Measurements from ENCODE around the gene STAM. TPM values are rescaled to one million over a fixed set of nuclear protein-coding genes. Genes with fewer than 3 reads are reported as not detected.

Gene STAM
- total and polyA plus RNA-seq, 2 donors (not counting 3 experiments of a cell fraction or from before 2014, with no cell fraction given): 17.7 to 20.0 TPM

DNA sequence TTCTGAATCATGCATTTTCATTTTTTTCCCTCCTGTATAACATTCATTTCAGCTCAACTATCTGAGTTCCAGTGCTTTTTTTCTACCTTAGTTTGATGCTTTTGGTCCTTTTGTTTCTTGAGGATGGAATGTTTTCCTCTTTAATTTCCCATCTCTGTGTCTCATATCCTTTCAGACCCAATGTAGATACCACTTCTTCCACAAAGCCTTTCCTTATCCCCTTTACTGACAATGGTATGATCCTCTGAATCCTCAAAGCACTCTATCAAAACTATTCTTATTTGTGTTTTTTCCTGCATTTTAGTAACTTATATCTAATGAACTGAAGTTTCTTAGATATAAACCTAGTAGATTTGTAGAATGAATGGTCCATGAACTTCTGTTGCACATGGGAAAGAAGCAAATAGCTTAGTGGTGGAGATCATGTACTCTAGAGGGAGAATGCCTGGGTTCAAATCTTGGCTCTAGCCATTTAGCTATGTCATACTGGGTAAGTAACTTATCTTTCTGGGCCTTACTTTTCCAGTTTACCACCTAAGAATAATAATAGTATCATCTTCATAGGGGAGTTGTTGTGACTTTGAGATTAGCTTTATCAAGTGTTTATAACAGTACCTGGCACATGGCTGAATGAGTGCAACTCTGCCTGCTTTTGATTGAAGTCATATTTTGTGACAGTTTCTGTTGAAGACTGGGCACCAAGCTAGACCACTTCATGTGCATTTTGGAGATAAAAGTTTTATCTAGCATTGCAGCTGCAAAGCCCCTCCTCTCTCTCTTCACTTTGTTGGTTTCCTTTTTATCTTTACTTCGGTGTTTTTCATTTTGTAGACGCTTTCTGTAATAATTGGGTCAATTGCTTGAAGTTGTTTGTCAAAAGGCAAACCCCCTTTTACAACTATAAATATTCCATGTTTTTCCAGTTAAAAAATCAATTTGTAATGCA, 18.5 kb downstream of the STAM start:
- TF ChIP-seq GATA2 (IDR thresholded peaks at IDR 0.05; ENCODE audit: insufficient read depth, insufficient read length, low read depth, low read length) (no peak), POLR2AphosphoS5 (IDR thresholded peaks at IDR 0.05; ENCODE audit: insufficient read depth, low read depth, low read length) (no peak), POLR2A (IDR thresholded peaks at IDR 0.05; ENCODE audit: low read depth, low read length) (no peak), EZH2 (IDR thresholded peaks at IDR 0.05; ENCODE audit: borderline replicate concordance, low read depth, low read length, severe bottlenecking) (no peak), FOS (IDR thresholded peaks at IDR 0.05; ENCODE audit: borderline replicate concordance, insufficient read depth, low read length) (no peak), MYC (IDR thresholded peaks at IDR 0.05; ENCODE audit: low read depth, low read length) (no peak), JUN (IDR thresholded peaks at IDR 0.05; ENCODE audit: borderline replicate concordance, insufficient read depth, insufficient read length, low read depth) (no peak)
- TF ChIP-seq, protein P1, sequence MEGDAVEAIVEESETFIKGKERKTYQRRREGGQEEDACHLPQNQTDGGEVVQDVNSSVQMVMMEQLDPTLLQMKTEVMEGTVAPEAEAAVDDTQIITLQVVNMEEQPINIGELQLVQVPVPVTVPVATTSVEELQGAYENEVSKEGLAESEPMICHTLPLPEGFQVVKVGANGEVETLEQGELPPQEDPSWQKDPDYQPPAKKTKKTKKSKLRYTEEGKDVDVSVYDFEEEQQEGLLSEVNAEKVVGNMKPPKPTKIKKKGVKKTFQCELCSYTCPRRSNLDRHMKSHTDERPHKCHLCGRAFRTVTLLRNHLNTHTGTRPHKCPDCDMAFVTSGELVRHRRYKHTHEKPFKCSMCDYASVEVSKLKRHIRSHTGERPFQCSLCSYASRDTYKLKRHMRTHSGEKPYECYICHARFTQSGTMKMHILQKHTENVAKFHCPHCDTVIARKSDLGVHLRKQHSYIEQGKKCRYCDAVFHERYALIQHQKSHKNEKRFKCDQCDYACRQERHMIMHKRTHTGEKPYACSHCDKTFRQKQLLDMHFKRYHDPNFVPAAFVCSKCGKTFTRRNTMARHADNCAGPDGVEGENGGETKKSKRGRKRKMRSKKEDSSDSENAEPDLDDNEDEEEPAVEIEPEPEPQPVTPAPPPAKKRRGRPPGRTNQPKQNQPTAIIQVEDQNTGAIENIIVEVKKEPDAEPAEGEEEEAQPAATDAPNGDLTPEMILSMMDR (IDR thresholded peaks at IDR 0.05; ENCODE audit: extremely low read depth in 1 of 2, insufficient read depth in 1 of 2, low read depth in 1 of 2, low read length in 2 of 2): no peak
- TF ChIP-seq, protein P2, sequence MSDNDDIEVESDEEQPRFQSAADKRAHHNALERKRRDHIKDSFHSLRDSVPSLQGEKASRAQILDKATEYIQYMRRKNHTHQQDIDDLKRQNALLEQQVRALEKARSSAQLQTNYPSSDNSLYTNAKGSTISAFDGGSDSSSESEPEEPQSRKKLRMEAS (IDR thresholded peaks at IDR 0.05; ENCODE audit: insufficient read depth, insufficient read length): no peak
- dilution Hi-C loops (cut with MboI; ENCODE audit: extremely low pct_ligation_motif_present, low sequenced_read_pairs): no loop called here
- H3K4me3 ChIP-seq (replicated peaks in 1 of 3; ENCODE audit: insufficient read depth in 1 of 3, low read depth in 1 of 3, low read length in 3 of 3): no peak overlapping the region
- no peak overlapping the region for H3K27ac ChIP-seq (ENCODE audit: insufficient read depth, low read depth, low read length)
- intact Hi-C loops (cut with micrococcal nuclease): no loop called here
- no peak overlapping the region for H2AFZ ChIP-seq (ENCODE audit: low read depth, low read length)
- H4K20me1 ChIP-seq (replicated peaks; ENCODE audit: control insufficient read depth, extremely low read depth, insufficient read depth, low read length): peaks cover 3% of the 10 kb centered on the region
- H3K9me3 ChIP-seq (replicated peaks; ENCODE audit: control insufficient read depth, insufficient read depth, low read length): no peaks in the 10 kb centered on the region
- DNase-seq (ENCODE audit: low read depth, low spot score) (no peak), FAIRE-seq (no peak)
- H3K4me1 ChIP-seq (ENCODE audit: control insufficient read depth, extremely low read depth, insufficient read depth, low read length): peaks cover 12% of the 10 kb centered on the region
- no peaks in the 10 kb centered on the region for H3K9me1 ChIP-seq (replicated peaks; ENCODE audit: control insufficient read depth, extremely low read depth, insufficient read depth, low read length)
- peaks cover 0 to 2% of the 10 kb centered on the region in 2 experiments for H3K36me3 ChIP-seq (ENCODE audit: control insufficient read depth in 2 of 2, extremely low read depth in 1 of 2, insufficient read depth in 2 of 2, low read length in 2 of 2)
- no peak overlapping the region for H3K9ac ChIP-seq (replicated peaks; ENCODE audit: extremely low read depth, insufficient read depth, low read length)
- no peak overlapping the region for H3K4me2 ChIP-seq (ENCODE audit: insufficient read depth, low read length)
- CTCF ChIA-PET: interaction anchor here (0.8 to 1.2 kb wide), 3 partner anchors 15 to 81 kb away, joined by 3 to 5 read pairs (median 3); no protein-coding TSS in a partner anchor
- H3K27me3 ChIP-seq (ENCODE audit: control insufficient read depth in 2 of 2, insufficient read depth in 2 of 2, low read length in 2 of 2): no peaks in the 10 kb centered on the region
- POLR2A ChIA-PET: no interaction called here
- H3K79me2 ChIP-seq (ENCODE audit: control insufficient read depth, insufficient read depth, low read length): peaks cover 46% of the 10 kb centered on the region
- no TSS peak for BruUV-seq (replicated peaks)
